Neutrophil (primary cell): Measurements from ENCODE around the gene SMARCD1.
"Not testable (repeated sequence)": the region's sequence is repeated elsewhere in the genome, so short reads cannot be mapped to it uniquely, and the experiment has no call there.

ENCODE experiments used
- H3K27ac ChIP-seq: fragments of 200-600 bp; sonication (generic); 2 replicates; pipeline ENCODE4 v1.5.1; 2016; ENCODE audit warnings: mild to moderate bottlenecking, moderate library complexity
- H3K27me3 ChIP-seq: fragments of 200-600 bp; sonication (generic); 2 replicates; pipeline ENCODE4 v1.6.0; 2016; ENCODE audit warnings: mild to moderate bottlenecking
- H3K36me3 ChIP-seq: fragments of 200-600 bp; sonication (generic); 2 replicates; pipeline ENCODE4 v1.5.1; 2017
- H3K4me1 ChIP-seq, 2 experiments: fragments of 200-600 bp in 1 of 2; sonication (generic) in 1 of 2; 1 replicate in 1 of 2; 2 replicates in 1 of 2; pipeline versions ENCODE4 v1.5.1 to v1.6.1; 2013 to 2016; ENCODE audit warnings: low read depth in 1 of 2, low read length in 1 of 2, mild to moderate bottlenecking in 1 of 2, moderate library complexity in 1 of 2; ENCODE audit not compliant: control insufficient read depth in 1 of 2, insufficient read depth in 1 of 2
- H3K4me3 ChIP-seq, 2 experiments: fragments of 200-600 bp in 1 of 2; sonication (generic) in 1 of 2; 1 replicate in 1 of 2; 2 replicates in 1 of 2; pipeline ENCODE4 v1.5.1; 2013 to 2016; ENCODE audit warnings: low read depth in 1 of 2, low read length in 1 of 2, mild to moderate bottlenecking in 1 of 2, moderate library complexity in 1 of 2
- H3K9me3 ChIP-seq: fragments of 200-600 bp; sonication (generic); 2 replicates; pipeline ENCODE4 v1.5.1; 2016
- TF ChIP-seq, protein P1 (sequence below): fragments of 200-600 bp; sonication (generic); IDR thresholded peaks from 2 replicates; pipeline ENCODE4 v1.5.1; 2016; ENCODE audit warnings: antibody characterized with exemption

Gene SMARCD1

DNA sequence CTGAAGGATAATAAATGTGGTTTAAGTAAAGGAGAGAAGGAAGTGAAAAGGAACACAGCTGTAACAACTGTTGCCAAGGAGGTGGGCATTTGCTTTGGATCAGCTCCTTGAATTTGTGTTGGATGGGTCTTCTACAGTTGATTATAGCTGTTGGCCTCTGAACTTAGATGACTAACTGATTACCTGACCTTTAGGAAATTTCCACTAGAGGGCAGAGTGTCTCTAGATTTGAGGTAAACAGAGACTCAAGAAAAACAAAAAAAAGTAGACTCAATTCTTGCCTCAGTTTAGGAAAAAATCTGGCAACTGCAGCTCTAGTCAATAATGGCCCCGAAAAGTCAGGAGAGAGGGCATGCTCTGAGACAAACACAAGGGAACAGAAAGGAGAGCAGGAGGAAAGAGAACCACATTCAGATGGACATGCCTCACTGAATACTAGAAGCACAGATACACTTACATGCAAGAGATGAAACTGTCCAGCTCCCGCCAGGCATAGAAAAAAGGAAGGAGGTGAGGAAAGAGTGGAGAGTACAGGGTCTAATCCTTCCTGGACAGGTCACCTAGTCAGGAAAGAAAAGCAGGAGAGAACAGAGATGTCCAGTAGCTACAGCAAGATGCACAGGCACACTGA, 47.5 kb downstream of the SMARCD1 start:
- Histone ChIP-seq H3K27me3 (no peaks in the 10 kb centered on the region), H3K27ac (no peak overlapping the region), H3K36me3 (peaks cover 91% of the 10 kb centered on the region), H3K4me3 (no peak overlapping the region), H3K9me3 (no peaks in the 10 kb centered on the region), H3K4me1 (no peaks in the 10 kb centered on the region)
- TF ChIP-seq, protein P1, sequence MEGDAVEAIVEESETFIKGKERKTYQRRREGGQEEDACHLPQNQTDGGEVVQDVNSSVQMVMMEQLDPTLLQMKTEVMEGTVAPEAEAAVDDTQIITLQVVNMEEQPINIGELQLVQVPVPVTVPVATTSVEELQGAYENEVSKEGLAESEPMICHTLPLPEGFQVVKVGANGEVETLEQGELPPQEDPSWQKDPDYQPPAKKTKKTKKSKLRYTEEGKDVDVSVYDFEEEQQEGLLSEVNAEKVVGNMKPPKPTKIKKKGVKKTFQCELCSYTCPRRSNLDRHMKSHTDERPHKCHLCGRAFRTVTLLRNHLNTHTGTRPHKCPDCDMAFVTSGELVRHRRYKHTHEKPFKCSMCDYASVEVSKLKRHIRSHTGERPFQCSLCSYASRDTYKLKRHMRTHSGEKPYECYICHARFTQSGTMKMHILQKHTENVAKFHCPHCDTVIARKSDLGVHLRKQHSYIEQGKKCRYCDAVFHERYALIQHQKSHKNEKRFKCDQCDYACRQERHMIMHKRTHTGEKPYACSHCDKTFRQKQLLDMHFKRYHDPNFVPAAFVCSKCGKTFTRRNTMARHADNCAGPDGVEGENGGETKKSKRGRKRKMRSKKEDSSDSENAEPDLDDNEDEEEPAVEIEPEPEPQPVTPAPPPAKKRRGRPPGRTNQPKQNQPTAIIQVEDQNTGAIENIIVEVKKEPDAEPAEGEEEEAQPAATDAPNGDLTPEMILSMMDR = no peak

DNA sequence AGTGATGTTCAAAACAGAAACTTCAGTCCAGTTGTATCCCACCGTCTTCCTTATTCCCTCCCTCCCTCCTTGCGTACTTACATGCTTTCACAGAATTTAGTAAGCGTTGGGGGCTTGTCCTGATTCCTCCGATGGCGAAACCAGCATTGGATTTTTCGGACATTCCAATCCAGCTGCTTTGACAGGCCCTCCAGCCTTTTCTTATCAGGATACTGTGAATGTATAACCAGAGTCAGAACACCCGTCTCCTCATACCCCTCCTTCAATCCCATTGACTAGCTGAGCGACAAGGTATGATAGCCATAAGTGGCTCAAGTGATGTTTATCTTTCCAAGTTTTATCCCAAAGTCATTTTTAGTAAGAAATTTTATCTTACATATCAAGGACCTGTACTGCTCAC, 57.9 kb downstream of the SMARCD1 start:
- H3K9me3 ChIP-seq = no peaks in the 10 kb centered on the region
- peaks cover 55% of the 10 kb centered on the region for H3K36me3 ChIP-seq
- H3K4me3 ChIP-seq = no peak overlapping the region
- H3K27ac ChIP-seq = no peak overlapping the region
- H3K4me1 ChIP-seq = no peaks in the 10 kb centered on the region
- no peaks in the 10 kb centered on the region for H3K27me3 ChIP-seq
- TF ChIP-seq, protein P1 = no peak

DNA sequence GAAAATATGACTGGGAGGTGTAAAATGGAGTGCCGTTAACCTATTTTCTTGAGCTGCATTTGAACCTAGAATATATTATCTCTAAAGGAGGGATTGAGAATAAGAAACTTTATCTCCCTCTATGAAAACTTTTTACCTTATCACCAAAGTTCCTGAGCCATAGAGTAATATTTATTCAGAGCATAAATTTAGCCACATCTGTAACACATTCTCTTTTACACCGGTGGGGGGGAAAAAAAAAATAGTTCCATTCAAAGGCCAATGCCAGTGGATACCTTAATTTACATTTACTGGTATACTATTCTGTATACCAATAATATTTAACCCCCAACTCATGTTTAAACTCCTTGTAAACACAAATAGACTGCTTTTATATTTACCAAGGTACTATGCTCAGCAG, 60.3 kb downstream of the SMARCD1 start:
- H3K9me3 ChIP-seq = no peaks in the 10 kb centered on the region
- no peaks in the 10 kb centered on the region for H3K27me3 ChIP-seq
- no peak overlapping the region for H3K4me3 ChIP-seq
- no peaks in the 10 kb centered on the region for H3K4me1 ChIP-seq
- TF ChIP-seq, protein P1 = no peak
- H3K36me3 ChIP-seq = peaks cover 34% of the 10 kb centered on the region
- H3K27ac ChIP-seq = no peak overlapping the region

DNA sequence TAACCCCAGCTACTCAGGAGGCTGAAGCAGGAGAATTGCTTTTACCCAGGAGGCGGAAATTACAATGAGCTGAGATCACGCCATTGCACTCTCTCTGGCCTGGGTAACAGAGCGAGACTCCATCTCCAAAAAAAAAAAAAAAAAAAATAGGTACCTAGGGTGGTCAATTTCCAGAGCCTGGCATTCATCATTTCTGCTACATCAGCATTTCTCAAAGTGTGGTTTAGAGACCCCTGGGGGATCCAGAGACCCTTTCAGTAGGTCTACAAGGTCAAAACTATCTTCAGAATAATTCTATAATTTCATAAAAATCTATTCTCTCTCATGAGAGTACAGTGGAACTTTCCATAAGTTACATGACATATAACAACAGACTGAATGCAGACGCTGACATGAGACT, 62.1 kb downstream of the SMARCD1 start:
- Histone ChIP-seq H3K4me1 (no peaks in the 10 kb centered on the region), H3K27me3 (no peaks in the 10 kb centered on the region), H3K4me3 (no peak overlapping the region), H3K9me3 (no peaks in the 10 kb centered on the region), H3K27ac (no peak overlapping the region), H3K36me3 (peaks cover 17% of the 10 kb centered on the region)
- TF ChIP-seq, protein P1 = no peak

DNA sequence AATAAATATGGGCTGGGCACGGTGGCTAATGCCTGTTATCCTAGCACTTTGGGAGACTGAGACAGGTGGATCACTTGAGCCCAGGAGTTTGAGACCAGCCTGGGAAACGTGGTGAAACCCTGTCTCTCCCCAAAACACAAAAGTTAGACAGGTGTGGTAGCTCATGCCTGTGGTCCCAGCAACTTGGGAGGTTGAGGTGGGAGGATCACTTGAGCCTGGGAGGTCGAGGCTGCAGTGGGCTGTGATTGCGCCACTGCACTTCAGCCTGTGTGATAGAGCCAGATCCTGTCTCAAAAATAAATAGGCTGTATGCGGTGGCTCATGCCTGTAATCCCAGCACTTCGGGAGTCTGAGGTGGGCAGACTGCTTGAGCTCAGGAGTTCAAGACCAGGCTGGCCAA, 62.9 kb downstream of the SMARCD1 start:
- H3K9me3 ChIP-seq, H3K27ac ChIP-seq, H3K4me1 ChIP-seq: not testable (repeated sequence)

DNA sequence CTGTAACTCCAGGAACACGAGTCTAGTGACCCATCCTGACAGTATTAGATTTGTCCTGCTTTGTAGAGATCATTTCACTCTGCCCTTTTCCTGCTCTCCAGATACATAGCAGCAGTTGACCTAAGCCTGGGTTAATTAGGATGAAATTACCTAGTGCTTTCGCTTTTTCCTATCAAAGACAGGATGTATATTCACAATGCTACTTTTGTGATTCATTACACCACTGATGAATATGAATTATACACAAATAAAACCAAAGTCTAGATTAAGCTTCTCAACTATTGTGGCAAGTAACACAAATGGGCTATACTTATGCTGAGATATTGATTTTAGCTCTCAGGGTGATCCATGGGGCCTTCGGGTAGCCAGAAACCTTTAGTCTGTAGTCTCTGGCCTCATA, 64.2 kb downstream of the SMARCD1 start:
- H3K27me3 ChIP-seq = no peaks in the 10 kb centered on the region
- H3K9me3 ChIP-seq = no peaks in the 10 kb centered on the region
- peaks cover 5% of the 10 kb centered on the region for H3K36me3 ChIP-seq
- TF ChIP-seq, protein P1 = no peak
- no peak overlapping the region for H3K4me3 ChIP-seq
- H3K4me1 ChIP-seq = no peaks in the 10 kb centered on the region
- H3K27ac ChIP-seq = no peak overlapping the region

More for the DNA sequence above, 62.9 kb downstream of the SMARCD1 start:
- H3K27me3 ChIP-seq, H3K4me3 ChIP-seq: not testable (repeated sequence)
- peaks cover 10% of the 10 kb centered on the region for H3K36me3 ChIP-seq
